ENCODE results near the gene KHDC3L.

DNA sequence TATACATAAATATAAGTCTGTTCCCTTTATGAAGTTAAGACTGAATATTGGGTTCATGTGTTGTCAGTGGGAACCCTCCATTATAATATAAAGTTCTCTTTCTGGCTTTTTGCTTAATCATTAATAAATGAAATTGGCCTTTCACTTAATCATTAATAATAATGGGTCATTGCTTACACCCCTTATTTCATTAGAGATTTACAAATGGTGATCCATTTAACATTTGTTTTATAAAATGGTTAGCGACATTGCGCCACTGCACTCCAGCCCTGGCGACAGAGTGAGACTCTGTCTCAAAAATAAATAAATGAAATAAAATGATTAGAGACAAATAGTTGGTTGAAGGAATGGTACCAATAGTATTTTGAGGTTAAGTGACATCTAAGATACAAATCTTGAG, 50.6 kb downstream of the KHDC3L start:
- TF ChIP-seq, protein P1, sequence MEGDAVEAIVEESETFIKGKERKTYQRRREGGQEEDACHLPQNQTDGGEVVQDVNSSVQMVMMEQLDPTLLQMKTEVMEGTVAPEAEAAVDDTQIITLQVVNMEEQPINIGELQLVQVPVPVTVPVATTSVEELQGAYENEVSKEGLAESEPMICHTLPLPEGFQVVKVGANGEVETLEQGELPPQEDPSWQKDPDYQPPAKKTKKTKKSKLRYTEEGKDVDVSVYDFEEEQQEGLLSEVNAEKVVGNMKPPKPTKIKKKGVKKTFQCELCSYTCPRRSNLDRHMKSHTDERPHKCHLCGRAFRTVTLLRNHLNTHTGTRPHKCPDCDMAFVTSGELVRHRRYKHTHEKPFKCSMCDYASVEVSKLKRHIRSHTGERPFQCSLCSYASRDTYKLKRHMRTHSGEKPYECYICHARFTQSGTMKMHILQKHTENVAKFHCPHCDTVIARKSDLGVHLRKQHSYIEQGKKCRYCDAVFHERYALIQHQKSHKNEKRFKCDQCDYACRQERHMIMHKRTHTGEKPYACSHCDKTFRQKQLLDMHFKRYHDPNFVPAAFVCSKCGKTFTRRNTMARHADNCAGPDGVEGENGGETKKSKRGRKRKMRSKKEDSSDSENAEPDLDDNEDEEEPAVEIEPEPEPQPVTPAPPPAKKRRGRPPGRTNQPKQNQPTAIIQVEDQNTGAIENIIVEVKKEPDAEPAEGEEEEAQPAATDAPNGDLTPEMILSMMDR (conservative IDR thresholded peaks at IDR 0.05; ENCODE audit: low read length) = no peak
- TF ChIP-seq EZH2phosphoT487 (IDR thresholded peaks at IDR 0.05; ENCODE audit: borderline replicate concordance) = no peak
